NCI-H446 (cell line): Measurements from ENCODE around the gene ELK1.
"Not testable (repeated sequence)": the region's sequence is repeated elsewhere in the genome, so short reads cannot be mapped to it uniquely, and the experiment has no call there.

Experiments
- DNase-seq, 2 experiments: peaks; one replicate each; lab custom pipeline; 2025; lab: John Stamatoyannopoulos, UW

Gene ELK1

GRCh38 chrX:47611489-47611888, 38.9 kb downstream of the ELK1 start:
- DNase-seq = no peak

DNA sequence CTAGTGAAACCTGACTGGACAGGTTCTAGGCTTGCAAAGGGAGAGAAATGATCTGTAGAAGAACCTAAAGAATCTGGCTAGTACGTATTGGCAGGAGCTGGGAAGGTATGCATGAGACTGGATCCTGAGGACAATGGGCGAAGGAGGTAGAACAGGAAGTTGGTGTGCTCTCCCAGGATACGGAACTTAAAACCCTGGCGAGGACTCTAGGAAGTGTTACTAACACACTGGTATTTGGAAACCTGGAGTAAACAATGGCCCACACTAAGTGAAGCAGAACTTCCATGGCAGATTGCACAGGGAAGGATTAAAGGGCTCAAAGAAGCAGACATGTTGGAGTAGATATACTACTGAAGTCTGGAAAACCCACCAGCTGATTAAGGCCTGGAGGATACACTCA, 39.9 kb downstream of the ELK1 start:
- DNase-seq = no peak

GRCh38 chrX:47608130-47608810, 42.1 kb downstream of the ELK1 start:
- DNase-seq = no peak

- no peak for DNase-seq
Observed at GRCh38 chrX:47607091-47607490, 43.3 kb downstream of the ELK1 start.

- no peak for DNase-seq
Observed at GRCh38 chrX:47605024-47605423, 45.3 kb downstream of the ELK1 start.

- DNase-seq = not testable (repeated sequence)
Observed at GRCh38 chrX:47603125-47603524, 47.2 kb downstream of the ELK1 start.

GRCh38 chrX:47597222-47597621, 53.1 kb downstream of the ELK1 start:
- DNase-seq = no peak

GRCh38 chrX:47596256-47596655, 54.1 kb downstream of the ELK1 start:
- DNase-seq = no peak

- no peak for DNase-seq
Observed at GRCh38 chrX:47595716-47596251, 54.6 kb downstream of the ELK1 start.

DNA sequence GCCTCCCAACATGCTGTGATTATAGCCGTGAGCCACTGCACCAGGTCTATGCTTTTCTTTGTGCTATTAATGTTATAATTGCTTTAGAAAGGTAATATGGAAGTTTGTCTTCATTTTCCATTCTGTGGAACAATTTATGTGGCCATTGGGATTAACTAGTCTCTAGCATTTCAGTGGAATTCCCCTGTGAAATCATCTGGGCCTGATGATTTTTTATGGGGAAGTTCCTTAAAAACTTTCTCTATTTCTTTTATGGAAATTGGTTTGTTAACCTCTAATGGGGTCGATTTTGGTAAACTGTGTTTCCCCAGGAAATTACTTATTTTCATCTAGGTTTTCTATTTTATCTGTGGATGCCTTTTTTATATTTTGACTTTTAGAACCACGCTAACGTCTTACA, 56.8 kb downstream of the ELK1 start:
- DNase-seq = no peak

GRCh38 chrX:47590984-47591383, 59.4 kb downstream of the ELK1 start:
- no peak for DNase-seq

GRCh38 chrX:47587906-47588735, 62.2 kb downstream of the ELK1 start:
- DNase-seq = no peak

DNA sequence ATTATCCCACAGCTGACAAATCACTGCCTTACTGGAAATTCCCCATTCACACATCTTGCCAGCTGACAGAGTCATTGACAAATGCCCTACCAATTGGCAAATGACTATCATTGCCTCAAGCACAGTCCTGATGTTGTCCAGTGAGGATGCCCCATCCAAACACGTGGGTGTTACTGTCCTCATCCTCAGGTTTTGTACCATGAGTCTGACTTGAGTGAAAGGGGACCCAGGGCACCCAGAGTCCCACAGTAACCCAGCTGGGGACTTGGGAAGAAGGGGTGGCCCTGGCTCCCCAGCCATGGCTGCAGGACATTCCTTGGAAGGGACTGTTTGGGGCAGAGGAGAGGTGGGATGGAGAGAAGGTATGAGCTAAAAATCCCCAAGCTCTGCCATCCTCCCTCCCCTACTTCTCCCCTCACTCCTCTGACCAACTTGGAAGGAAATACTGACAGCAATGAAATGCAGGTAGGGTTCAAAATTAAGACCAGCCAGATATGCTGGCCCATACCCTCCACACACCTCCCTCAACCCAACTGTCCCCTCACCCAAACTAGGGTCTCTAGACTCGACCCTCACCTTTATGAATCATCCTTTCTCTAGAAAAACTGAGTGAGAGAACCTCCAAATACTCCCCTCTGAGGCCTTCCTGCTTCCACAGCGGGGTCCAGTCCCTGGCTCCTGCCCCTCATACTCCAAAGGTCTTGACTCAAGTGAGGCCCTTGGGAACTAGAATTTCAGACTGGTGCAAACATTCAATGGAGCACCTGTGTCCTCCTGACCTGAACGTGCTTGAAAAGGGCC, 63.1 kb downstream of the ELK1 start:
- no peak for DNase-seq

DNA sequence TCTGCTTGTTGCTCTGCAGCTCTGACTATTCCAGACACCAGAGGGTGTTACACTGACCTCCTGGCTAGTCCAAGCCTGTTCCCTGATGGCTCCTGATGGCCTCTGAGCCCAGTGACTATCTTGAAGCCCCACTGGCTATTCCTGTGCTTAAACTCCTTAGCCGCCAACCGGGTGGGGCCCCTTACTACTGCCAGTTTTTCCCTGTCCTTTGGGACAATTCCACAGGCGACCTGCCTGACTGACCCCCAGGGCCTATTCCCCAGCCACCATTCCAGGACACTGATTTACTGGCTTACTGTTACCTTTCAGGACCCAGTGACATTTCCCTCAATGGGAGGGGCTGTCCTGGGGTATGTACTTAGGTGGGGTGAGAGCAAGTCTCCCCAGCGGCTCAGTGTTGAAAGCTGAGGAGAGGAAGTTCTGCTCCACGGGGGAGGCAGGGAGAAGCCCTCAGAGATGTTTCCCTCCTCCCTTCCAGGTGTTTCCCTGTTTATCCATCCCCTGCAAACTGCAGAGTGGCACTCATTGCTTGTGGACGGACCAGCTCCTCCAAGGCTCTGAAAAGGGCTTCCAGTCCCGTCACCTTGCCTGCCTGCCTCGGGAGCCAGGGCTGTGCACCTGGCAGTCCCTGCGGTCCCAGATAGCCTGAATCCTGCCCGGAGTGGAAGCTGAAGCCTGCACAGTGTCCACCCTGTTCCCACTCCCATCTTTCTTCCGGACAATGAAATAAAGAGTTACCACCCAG, 64.1 kb downstream of the ELK1 start:
- DNase-seq = no peak
